Thyroid gland (tissue), 4 donors: ENCODE measurements around the gene ESRRB.

Source experiments
- CTCF ChIP-seq, 6 experiments: fragments of 200-600 bp in 3 of 6; fragments of 450-650 bp in 3 of 6; sonication (generic) in 3 of 6; IDR thresholded peaks; one replicate each; pipeline ENCODE4 v1.5.1; 2016 to 2019; ENCODE audit warnings: antibody characterized with exemption in 6 of 6, mild to moderate bottlenecking in 2 of 6, inconsistent platforms in 1 of 6, moderate library complexity in 1 of 6
- POLR2A ChIP-seq, 2 donors: fragments of 450-650 bp; IDR thresholded peaks; one replicate each; pipeline ENCODE4 v1.6.1; 2017; ENCODE audit warnings: antibody characterized with exemption in 2 of 2, mild to moderate bottlenecking in 2 of 2, moderate library complexity in 1 of 2

- no peak for TF ChIP-seq CTCF (IDR thresholded peaks at IDR 0.05)
- no peak for TF ChIP-seq POLR2A (IDR thresholded peaks at IDR 0.05)
Observed at GRCh38 chr14:76424359-76424758, 48.4 kb downstream of the ESRRB start.
